ENCODE measurements around the gene TSG101.

The TSG101 gene

GRCh38 chr11:18526521-18527296 lies at the start of gene TSG101:
TSG101 (minus strand) TSS chr11:18526942; CDS start chr11:18526816, 126 bp downstream.
- peak; percentile 91 for DNase-seq

GRCh38 chr11:18575361-18575760 lies 48.6 kb upstream of the TSG101 start:
- no peak for DNase-seq

- no peak for DNase-seq
Observed at GRCh38 chr11:18567081-18567480, 40.3 kb upstream of the TSG101 start.

- DNase-seq = no peak
Observed at GRCh38 chr11:18566406-18566805, 39.7 kb upstream of the TSG101 start.

GRCh38 chr11:18564149-18564548 lies 37.4 kb upstream of the TSG101 start:
- DNase-seq = no peak

GRCh38 chr11:18563090-18563730 lies 36.5 kb upstream of the TSG101 start:
- no peak for DNase-seq

GRCh38 chr11:18548001-18548400 lies 21.3 kb upstream of the TSG101 start:
- DNase-seq = no peak

GRCh38 chr11:18540207-18541009 lies 13.7 kb upstream of the TSG101 start:
- DNase-seq = peak; percentile 29

GRCh38 chr11:18536209-18536608 lies 9.5 kb upstream of the TSG101 start:
- peak; percentile 19 for DNase-seq

- no peak for DNase-seq
Observed at GRCh38 chr11:18534245-18534644, 7.5 kb upstream of the TSG101 start.

GRCh38 chr11:18533365-18533764 lies 6.6 kb upstream of the TSG101 start:
- no peak for DNase-seq

GRCh38 chr11:18527512-18527911 lies 770 bp upstream of the TSG101 start:
- DNase-seq = peak; percentile 16

GRCh38 chr11:18526130-18526520 lies 617 bp downstream of the TSG101 start:
- no peak for DNase-seq

- DNase-seq = no peak
Observed at GRCh38 chr11:18524248-18524647, 2.5 kb downstream of the TSG101 start.

GRCh38 chr11:18523084-18523483 lies 3.7 kb downstream of the TSG101 start:
- DNase-seq = no peak

- no peak for DNase-seq
Observed at GRCh38 chr11:18522388-18522787, 4.4 kb downstream of the TSG101 start.

GRCh38 chr11:18521122-18521521 lies 5.6 kb downstream of the TSG101 start:
- DNase-seq = no peak

GRCh38 chr11:18502352-18502751 lies 24.4 kb downstream of the TSG101 start:
- no peak for DNase-seq

- no peak for DNase-seq
Observed at GRCh38 chr11:18501629-18502028, 25.1 kb downstream of the TSG101 start.

GRCh38 chr11:18498039-18498438 lies 28.7 kb downstream of the TSG101 start:
- no peak for DNase-seq

- no peak for DNase-seq
Observed at GRCh38 chr11:18495703-18496102, 31.0 kb downstream of the TSG101 start.

- DNase-seq = no peak
Observed at GRCh38 chr11:18495271-18495670, 31.5 kb downstream of the TSG101 start.

- no peak for DNase-seq
Observed at GRCh38 chr11:18493310-18493709, 33.4 kb downstream of the TSG101 start.

GRCh38 chr11:18492888-18493287 lies 33.9 kb downstream of the TSG101 start:
- peak; percentile 14 for DNase-seq

Data from DMS79 treated with DMSO at 0.1 percent for 48 hours (cell line).